Ovary (tissue), 9 donors: ENCODE data around the gene PRR5. TPM values are rescaled to one million over a fixed set of nuclear protein-coding genes. Genes with fewer than 3 reads are reported as not detected.

Experiments
- DNase-seq, 5 donors: peaks; one replicate each; pipeline ENCODE4 v3.0.0-alpha.2; 2019 to 2020
- H3K27ac ChIP-seq, 2 donors: fragments of 200-600 bp; one replicate each; pipeline versions ENCODE4 v1.5.1 to v1.8.0; 2019 to 2022
- H3K27me3 ChIP-seq: fragments of 200-600 bp; one replicate; pipeline ENCODE4 v1.8.0; 2022
- H3K36me3 ChIP-seq: fragments of 200-600 bp; sonication (generic); one replicate; pipeline ENCODE4 v1.5.1; 2019
- H3K4me1 ChIP-seq: one replicate; pipeline ENCODE4 v1.8.1; 2013; ENCODE audit warnings: mild to moderate bottlenecking, moderate library complexity; ENCODE audit not compliant: insufficient read depth
- H3K4me3 ChIP-seq: fragments of 200-600 bp; sonication (generic); one replicate; pipeline ENCODE4 v1.5.1; 2017
- H3K9me3 ChIP-seq, 2 donors: fragments of 200-600 bp in 1 of 2; sonication (generic) in 1 of 2; one replicate each; pipeline versions ENCODE4 v1.5.1 to v1.8.1; 2013 to 2019; ENCODE audit warnings: mild to moderate bottlenecking in 1 of 2, moderate library complexity in 1 of 2
- CTCF ChIP-seq, 3 donors: fragments of 450-650 bp in 2 of 3; fragments of 200-600 bp in 1 of 3; IDR thresholded peaks; one replicate each; pipeline versions ENCODE4 v1.5.1 to v1.8.0; 2016 to 2022; ENCODE audit warnings: antibody characterized with exemption in 3 of 3, mild to moderate bottlenecking in 1 of 3
- EP300 ChIP-seq: sonication (generic); formaldehyde crosslinking; IDR thresholded peaks from one replicate; pipeline ENCODE4 v1.6.1; 2017; ENCODE audit warnings: antibody characterized with exemption
- POLR2A ChIP-seq: fragments of 450-650 bp; IDR thresholded peaks from one replicate; pipeline ENCODE4 v1.6.1; 2017; ENCODE audit warnings: antibody characterized with exemption, mild to moderate bottlenecking, moderate library complexity
- WGBS, 3 donors: extraction: QIAGEN DNeasy Blood & Tissue Kit in 1 of 3; methylation state at CpG; one replicate each; pipeline versions ENCODE4 v1.1.5 to v1.1.7; 2013 to 2017; 5-methylcytosine and 5-hydroxymethylcytosine counted together
- intact Hi-C, 4 donors: fragments of 100-400 bp; cut with DNase I; formaldehyde crosslinking; loops; one replicate each; pipeline versions ENCODE4 v1.11.0 to v1.15.1; 2022 to 2023
- polyA plus RNA-seq, 2 donors: library from polyadenylated mRNA; stranded (reverse); fragments of 200-250 nt in 1 of 2; fragments of 350-450 nt in 1 of 2; fragmentation: Illumina TruSeq in 1 of 2; extraction: RNeasy Lipid Tissue Mini Kit (QIAGEN cat#74804) in 1 of 2; gene quantifications; one replicate each; pipeline ENCODE4 v1.2.3, GENCODE V29; 2013 to 2014
- total RNA-seq, 7 donors: library from RNA; depleted of rRNA in 2 of 7; stranded (reverse); fragments of >200 nt in 2 of 7; fragmentation: NEBNext Ultra II Directional in 3 of 7; extraction: Animal tissue kit (Norgen Biotek cat#: 25700) in 3 of 7; gene quantifications; one replicate each; pipeline versions ENCODE4 v1.1.0 to v1.2.4, GENCODE V29; 2016 to 2023
- donor health status: DM: no; HTN: no; CAD: no; lungs with moderate emphysema.
- donor health status: DM: no; HTN: no; CAD: no.
- donor health status: Bipolar disorder and iron deficiency.
- donor health status: DM: yes; HTN: yes; CAD: no.
- donor health status: DM: no; HTN: no; CAD: no.
- donor health status: DM: yes; HTN: yes; CAD: no.

PRR5 gene
- total and polyA plus RNA-seq, 9 donors, result 4.0 to 21.1 (median 16.8) TPM

DNA sequence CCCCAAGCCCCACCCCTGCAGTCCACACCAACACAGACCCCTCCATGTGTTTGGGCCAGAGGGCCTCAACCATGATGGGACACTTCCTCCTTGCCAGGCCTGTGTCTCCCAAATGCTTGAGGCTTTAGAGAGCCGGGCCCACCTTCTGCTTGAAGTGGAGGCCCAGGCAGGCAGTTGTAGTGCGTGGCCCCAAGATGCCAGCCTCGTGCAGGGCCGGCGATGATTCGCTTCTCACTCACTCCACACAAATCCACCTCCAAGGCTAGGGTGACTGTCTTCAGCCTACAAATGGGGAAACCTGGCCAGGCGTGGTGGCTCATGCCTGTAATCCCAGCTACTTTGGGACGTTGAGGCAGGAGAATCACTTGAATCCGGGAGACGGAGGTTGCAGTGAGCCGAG lies 5.7 kb downstream of the PRR5 start:
- intact Hi-C loops, result no loop called here
- no peaks in the 10 kb centered on the region for H3K9me3 ChIP-seq
- no peaks in the 10 kb centered on the region for H3K36me3 ChIP-seq
- no peak overlapping the region for H3K4me3 ChIP-seq
- no peak for DNase-seq
- H3K4me1 ChIP-seq, result peaks cover 5% of the 10 kb centered on the region
- no peak for TF ChIP-seq EP300
- TF ChIP-seq CTCF (IDR thresholded peaks at IDR 0.05), result no peak
- no peak for TF ChIP-seq POLR2A
- no peaks in the 10 kb centered on the region for H3K27me3 ChIP-seq
- H3K27ac ChIP-seq, result no peak overlapping the region
- WGBS, 3 donors, result 91 to 95% (median 94%) methylated on average over 11 of the region's 11 CpGs

- Histone ChIP-seq H3K4me3 (no peak overlapping the region), H3K27me3 (no peaks in the 10 kb centered on the region), H3K4me1 (peaks cover 1% of the 10 kb centered on the region), H3K9me3 (no peaks in the 10 kb centered on the region), H3K36me3 (no peaks in the 10 kb centered on the region), H3K27ac (no peak overlapping the region)
- DNase-seq, result no peak
- intact Hi-C loops, result no loop called here
- 76 to 82% (median 79%) methylated on average over 12 of the region's 12 CpGs for WGBS, 3 donors
- TF ChIP-seq EP300 (no peak), POLR2A (no peak), CTCF (IDR thresholded peaks at IDR 0.05) (no peak)
Measured at GRCh38 chr22:44709881-44710392, 7.9 kb downstream of the PRR5 start.

DNA sequence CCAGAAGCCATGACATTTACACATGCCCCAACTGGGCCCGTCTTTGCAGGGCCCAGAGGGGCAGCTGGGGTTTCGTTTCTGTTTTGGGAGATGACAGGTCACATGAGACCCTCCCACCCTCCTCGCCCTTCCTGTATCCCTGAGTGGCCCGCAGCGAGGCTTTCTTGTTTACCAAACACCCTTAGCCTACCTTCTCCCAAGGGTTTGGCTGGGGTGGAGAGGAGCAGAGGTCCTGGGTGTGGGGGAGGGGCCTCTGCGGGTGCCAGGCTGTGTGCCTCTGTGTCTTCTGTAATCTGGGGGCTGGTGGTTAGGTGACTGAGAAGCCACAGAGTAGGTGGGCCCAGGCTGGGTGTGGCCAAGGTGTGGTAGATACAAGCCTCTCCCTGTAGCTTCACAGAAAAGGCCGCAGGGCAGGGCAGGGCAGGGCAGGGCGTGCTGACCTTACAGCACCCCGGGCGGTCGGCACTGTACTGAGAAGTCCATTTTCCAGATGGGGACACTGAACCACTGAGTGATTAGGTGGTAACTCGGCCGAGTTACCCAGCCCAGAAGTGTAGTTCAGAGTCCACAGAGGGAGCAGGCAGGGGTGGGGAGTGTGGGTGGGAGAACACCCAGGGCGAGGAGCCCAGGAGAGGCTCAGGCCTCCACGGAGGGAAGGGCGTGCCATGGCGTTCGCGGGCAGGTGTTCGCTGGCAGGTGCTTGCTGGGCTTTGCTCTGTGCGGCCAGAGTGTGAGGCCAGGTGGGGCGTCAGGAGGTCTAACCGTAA lies 8.7 kb downstream of the PRR5 start:
- H3K4me3 ChIP-seq, result no peak overlapping the region
- H3K36me3 ChIP-seq, result no peaks in the 10 kb centered on the region
- no peak for DNase-seq
- no peak overlapping the region for H3K27ac ChIP-seq
- no peaks in the 10 kb centered on the region for H3K27me3 ChIP-seq
- H3K4me1 ChIP-seq, result peaks cover 1% of the 10 kb centered on the region
- no peaks in the 10 kb centered on the region for H3K9me3 ChIP-seq
- intact Hi-C loops, result no loop called here
- no peak for TF ChIP-seq CTCF (IDR thresholded peaks at IDR 0.05)
- TF ChIP-seq EP300, result no peak
- no peak for TF ChIP-seq POLR2A
- WGBS, 3 donors, result 75 to 86% (median 75%) methylated on average over 23 of the region's 23 CpGs

GRCh38 chr22:44711241-44711560 lies 9.2 kb downstream of the PRR5 start:
- no peak for DNase-seq
- peaks cover 1% of the 10 kb centered on the region for H3K4me1 ChIP-seq
- no peaks in the 10 kb centered on the region for H3K36me3 ChIP-seq
- H3K27ac ChIP-seq, result no peak overlapping the region
- no peak overlapping the region for H3K4me3 ChIP-seq
- 73 to 83% (median 83%) methylated on average over 4 of the region's 4 CpGs for WGBS, 3 donors
- intact Hi-C loops, result no loop called here
- H3K9me3 ChIP-seq, result no peaks in the 10 kb centered on the region
- TF ChIP-seq EP300, result no peak
- no peak for TF ChIP-seq POLR2A
- no peak for TF ChIP-seq CTCF (IDR thresholded peaks at IDR 0.05)
- no peaks in the 10 kb centered on the region for H3K27me3 ChIP-seq
